Muscle layer of duodenum (tissue), 2 donors: Measurements from ENCODE around the gene KLHDC3.
"Not testable (repeated sequence)": the region's sequence is repeated elsewhere in the genome, so short reads cannot be mapped to it uniquely, and the experiment has no call there.

Experiments
- H3K27ac ChIP-seq: one replicate; pipeline ENCODE4 v1.7.0; 2013; ENCODE audit warnings: mild to moderate bottlenecking, low read length
- H3K27me3 ChIP-seq: one replicate; pipeline ENCODE4 v1.7.0; 2013; ENCODE audit warnings: low read depth, mild to moderate bottlenecking, control low read depth, low read length
- H3K36me3 ChIP-seq, 2 donors: one replicate each; pipeline ENCODE4 v1.7.0; 2013; ENCODE audit warnings: low read length in 2 of 2, control low read depth in 1 of 2, mild to moderate bottlenecking in 1 of 2; ENCODE audit not compliant: insufficient read depth in 2 of 2, control insufficient read depth in 1 of 2
- H3K4me1 ChIP-seq, 2 donors: one replicate each; pipeline ENCODE4 v1.7.0; 2013; ENCODE audit warnings: low read length in 2 of 2, mild to moderate bottlenecking in 2 of 2, control low read depth in 1 of 2, moderate library complexity in 1 of 2; ENCODE audit not compliant: insufficient read depth in 2 of 2, control insufficient read depth in 1 of 2
- H3K4me3 ChIP-seq, 2 donors: one replicate each; pipeline ENCODE4 v1.7.0; 2013; ENCODE audit warnings: low read length in 2 of 2, low read depth in 1 of 2, mild to moderate bottlenecking in 1 of 2
- H3K9me3 ChIP-seq, 2 donors: one replicate each; pipeline ENCODE4 v1.7.0; 2013; ENCODE audit warnings: low read length in 2 of 2, control low read depth in 1 of 2, mild to moderate bottlenecking in 1 of 2; ENCODE audit not compliant: control insufficient read depth in 1 of 2
- donor health status: healthy.

KLHDC3 gene

GRCh38 chr6:42989923-42990322 is 24.1 kb upstream of the KLHDC3 start:
- Histone ChIP-seq H3K27ac (no peak overlapping the region), H3K36me3 (peaks cover 17 to 19% of the 10 kb centered on the region in 2 donors), H3K9me3 (no peaks in the 10 kb centered on the region), H3K4me3 (no peak overlapping the region), H3K27me3 (no peaks in the 10 kb centered on the region), H3K4me1 (peaks cover 24 to 34% of the 10 kb centered on the region in 2 donors)

DNA sequence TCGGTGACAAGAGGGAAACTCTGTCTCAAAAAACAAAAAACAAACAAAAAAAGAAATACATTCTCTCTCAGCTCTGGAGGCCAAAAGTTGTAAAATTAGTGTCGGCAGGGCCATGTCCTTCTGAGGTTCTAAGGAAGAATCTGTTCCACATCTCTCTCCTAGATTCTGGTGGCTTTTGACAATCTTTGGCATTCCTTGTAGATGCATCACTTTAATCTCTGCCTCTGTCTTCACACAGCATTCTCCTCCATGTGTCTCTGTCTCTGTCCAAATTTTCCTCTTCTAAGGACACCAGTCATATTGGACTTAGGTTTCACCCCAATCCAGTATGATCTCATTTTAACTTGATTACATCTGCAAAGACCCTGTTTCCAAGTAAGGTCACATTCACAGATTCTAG is 20.6 kb upstream of the KLHDC3 start:
- H3K36me3 ChIP-seq, result peaks cover 16 to 19% of the 10 kb centered on the region in 2 donors
- no peak overlapping the region for H3K4me3 ChIP-seq
- peaks cover 2 to 6% of the 10 kb centered on the region in 2 donors for H3K4me1 ChIP-seq
- no peak overlapping the region for H3K27ac ChIP-seq
- H3K27me3 ChIP-seq, result no peaks in the 10 kb centered on the region
- no peaks in the 10 kb centered on the region for H3K9me3 ChIP-seq

DNA sequence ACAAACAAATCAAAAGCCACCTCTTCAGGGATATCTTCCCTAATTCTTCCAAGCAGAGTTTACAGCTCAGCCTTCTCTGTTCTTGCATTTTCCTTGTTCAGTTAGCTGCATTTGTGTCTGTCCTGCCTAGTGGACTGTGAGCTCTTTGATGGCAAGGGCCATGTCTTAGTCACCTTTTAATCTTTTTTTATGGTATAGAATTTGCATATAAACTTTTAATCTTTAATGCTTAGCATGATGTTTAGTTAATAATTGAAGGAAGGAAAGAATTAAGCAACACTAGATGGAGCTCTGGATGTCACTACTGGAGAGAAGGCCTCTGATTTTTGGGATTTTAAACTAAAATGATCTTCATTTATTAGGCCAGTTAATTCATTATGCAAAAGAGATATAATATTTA is 17.5 kb upstream of the KLHDC3 start:
- H3K27ac ChIP-seq, result no peak overlapping the region
- H3K36me3 ChIP-seq, result peaks cover 0 to 5% of the 10 kb centered on the region in 2 donors
- no peaks in the 10 kb centered on the region for H3K4me1 ChIP-seq
- no peak overlapping the region for H3K4me3 ChIP-seq
- H3K27me3 ChIP-seq, result no peaks in the 10 kb centered on the region
- no peaks in the 10 kb centered on the region for H3K9me3 ChIP-seq

- H3K27ac ChIP-seq, H3K27me3 ChIP-seq, H3K36me3 ChIP-seq, H3K4me1 ChIP-seq, H3K9me3 ChIP-seq, H3K4me3 ChIP-seq: not testable (repeated sequence)
Measured at GRCh38 chr6:42998205-42998604, 15.8 kb upstream of the KLHDC3 start.

DNA sequence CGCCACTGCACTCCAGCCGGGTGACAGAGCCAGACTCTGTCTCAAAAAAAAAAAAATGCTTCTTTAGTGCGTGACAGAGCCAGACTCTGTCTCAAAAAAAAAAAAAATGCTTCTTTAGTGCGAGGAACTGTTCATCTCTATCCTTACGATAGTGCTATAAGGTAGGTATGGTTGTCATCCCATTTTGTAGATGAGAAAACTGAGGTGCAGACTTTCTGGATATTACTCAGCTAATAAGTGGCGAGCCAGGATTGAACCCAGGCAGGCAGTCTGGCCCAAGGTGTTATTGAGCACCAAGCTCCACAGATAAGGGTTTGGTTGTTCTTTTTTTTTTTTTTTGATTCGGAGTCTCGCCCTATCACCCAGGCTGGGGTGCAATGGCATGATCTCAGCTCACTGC is 12.2 kb upstream of the KLHDC3 start:
- no peaks in the 10 kb centered on the region for H3K27me3 ChIP-seq

GRCh38 chr6:43005844-43006243 is 8.2 kb upstream of the KLHDC3 start:
- Histone ChIP-seq H3K36me3 (peaks cover 39 to 47% of the 10 kb centered on the region in 2 donors), H3K4me3 (no peak overlapping the region), H3K27me3 (no peaks in the 10 kb centered on the region), H3K4me1 (no peaks in the 10 kb centered on the region), H3K27ac (no peak overlapping the region), H3K9me3 (no peaks in the 10 kb centered on the region)

More for the DNA sequence above, 12.2 kb upstream of the KLHDC3 start:
- peaks cover 8% of the 10 kb centered on the region in 2 donors for H3K36me3 ChIP-seq
- H3K27ac ChIP-seq, result no peak overlapping the region
- H3K4me1 ChIP-seq, result no peaks in the 10 kb centered on the region
- no peaks in the 10 kb centered on the region for H3K9me3 ChIP-seq
- no peak overlapping the region for H3K4me3 ChIP-seq

DNA sequence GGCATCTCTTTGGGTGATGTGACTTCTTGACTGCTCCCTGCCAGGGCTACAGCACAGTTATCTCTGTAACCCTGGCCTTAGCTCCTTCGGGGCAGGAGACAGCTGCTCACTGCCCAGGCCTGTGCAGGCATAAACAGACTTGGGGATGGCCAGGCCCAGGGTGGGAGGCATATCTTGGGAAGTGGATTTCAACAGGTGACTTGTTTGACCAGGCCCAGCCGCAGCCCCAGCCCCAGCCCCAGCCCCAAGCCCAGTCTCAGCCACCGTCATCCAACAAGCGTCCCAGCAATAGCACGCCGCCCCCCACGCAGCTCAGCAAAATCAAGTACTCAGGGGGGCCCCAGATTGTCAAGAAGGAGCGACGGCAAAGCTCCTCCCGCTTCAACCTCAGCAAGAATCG is 7.8 kb upstream of the KLHDC3 start:
- H3K27me3 ChIP-seq, result no peaks in the 10 kb centered on the region
- H3K9me3 ChIP-seq, result no peaks in the 10 kb centered on the region
- peaks cover 43 to 51% of the 10 kb centered on the region in 2 donors for H3K36me3 ChIP-seq
- H3K4me1 ChIP-seq, result no peaks in the 10 kb centered on the region
- H3K4me3 ChIP-seq, result no peak overlapping the region
- H3K27ac ChIP-seq, result no peak overlapping the region

GRCh38 chr6:43007126-43007525 is 6.9 kb upstream of the KLHDC3 start:
- Histone ChIP-seq H3K27me3 (no peaks in the 10 kb centered on the region), H3K4me1 (no peaks in the 10 kb centered on the region), H3K27ac (no peak overlapping the region), H3K4me3 (no peak overlapping the region), H3K36me3 (peaks cover 51 to 60% of the 10 kb centered on the region in 2 donors), H3K9me3 (no peaks in the 10 kb centered on the region)

GRCh38 chr6:43009124-43009523 is 4.9 kb upstream of the KLHDC3 start:
- H3K27ac ChIP-seq, result no peak overlapping the region

DNA sequence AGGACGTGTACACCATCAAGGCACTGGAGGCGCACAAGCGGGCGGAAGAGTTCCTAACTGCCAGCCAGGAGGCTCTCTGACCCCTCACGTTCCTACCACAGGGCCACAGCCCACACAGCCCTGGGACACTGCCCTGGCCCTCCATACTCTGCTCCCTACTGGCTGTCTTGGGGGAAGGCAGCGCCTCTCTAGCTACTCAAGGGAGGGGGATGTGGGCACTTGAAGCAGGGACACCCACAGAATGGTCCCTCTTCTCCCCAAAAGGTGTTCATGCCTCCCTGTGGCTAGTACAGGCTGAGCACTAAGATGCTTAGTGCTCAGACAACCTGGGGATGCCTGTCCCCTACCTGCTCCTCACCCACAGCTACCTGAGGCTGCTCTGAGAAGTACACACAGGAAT is 2.8 kb upstream of the KLHDC3 start:
- no peak overlapping the region for H3K27ac ChIP-seq
- peaks cover 48 to 58% of the 10 kb centered on the region in 2 donors for H3K36me3 ChIP-seq
- H3K4me1 ChIP-seq, result peaks cover 13 to 29% of the 10 kb centered on the region in 2 donors
- no peaks in the 10 kb centered on the region for H3K27me3 ChIP-seq
- H3K9me3 ChIP-seq, result no peaks in the 10 kb centered on the region
- H3K4me3 ChIP-seq, result no peak overlapping the region

More at GRCh38 chr6:43009124-43009523, 4.9 kb upstream of the KLHDC3 start:
- H3K4me3 ChIP-seq, result no peak overlapping the region
- no peaks in the 10 kb centered on the region for H3K9me3 ChIP-seq
- peaks cover 51 to 63% of the 10 kb centered on the region in 2 donors for H3K36me3 ChIP-seq
- no peaks in the 10 kb centered on the region for H3K27me3 ChIP-seq
- peaks cover 7 to 11% of the 10 kb centered on the region in 2 donors for H3K4me1 ChIP-seq

DNA sequence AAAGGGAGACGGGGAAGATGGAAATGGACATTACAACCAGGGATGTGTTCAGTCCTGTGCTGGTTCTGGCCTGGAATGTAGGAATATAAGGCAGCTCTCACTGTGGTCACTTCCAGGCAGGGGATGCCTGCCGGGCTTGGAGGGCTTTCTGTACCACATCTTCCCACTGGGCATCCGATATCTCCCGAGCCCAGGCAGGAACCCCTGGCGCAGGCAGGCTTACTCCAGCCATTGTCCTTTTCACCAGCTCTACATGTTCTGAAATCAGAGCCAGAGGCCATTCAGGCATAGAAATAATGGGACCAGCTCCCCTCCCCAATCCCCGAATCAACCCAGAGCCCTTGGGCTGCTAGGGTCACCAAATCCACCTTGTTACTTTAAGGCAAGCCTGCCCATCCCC is 1.7 kb upstream of the KLHDC3 start:
- peak overlapping the region in 1 of 2 donors; percentile 74 for H3K4me3 ChIP-seq
- H3K9me3 ChIP-seq, result no peaks in the 10 kb centered on the region
- peaks cover 43 to 50% of the 10 kb centered on the region in 2 donors for H3K36me3 ChIP-seq
- no peaks in the 10 kb centered on the region for H3K27me3 ChIP-seq
- no peak overlapping the region for H3K27ac ChIP-seq
- H3K4me1 ChIP-seq, result peaks cover 18 to 41% of the 10 kb centered on the region in 2 donors

DNA sequence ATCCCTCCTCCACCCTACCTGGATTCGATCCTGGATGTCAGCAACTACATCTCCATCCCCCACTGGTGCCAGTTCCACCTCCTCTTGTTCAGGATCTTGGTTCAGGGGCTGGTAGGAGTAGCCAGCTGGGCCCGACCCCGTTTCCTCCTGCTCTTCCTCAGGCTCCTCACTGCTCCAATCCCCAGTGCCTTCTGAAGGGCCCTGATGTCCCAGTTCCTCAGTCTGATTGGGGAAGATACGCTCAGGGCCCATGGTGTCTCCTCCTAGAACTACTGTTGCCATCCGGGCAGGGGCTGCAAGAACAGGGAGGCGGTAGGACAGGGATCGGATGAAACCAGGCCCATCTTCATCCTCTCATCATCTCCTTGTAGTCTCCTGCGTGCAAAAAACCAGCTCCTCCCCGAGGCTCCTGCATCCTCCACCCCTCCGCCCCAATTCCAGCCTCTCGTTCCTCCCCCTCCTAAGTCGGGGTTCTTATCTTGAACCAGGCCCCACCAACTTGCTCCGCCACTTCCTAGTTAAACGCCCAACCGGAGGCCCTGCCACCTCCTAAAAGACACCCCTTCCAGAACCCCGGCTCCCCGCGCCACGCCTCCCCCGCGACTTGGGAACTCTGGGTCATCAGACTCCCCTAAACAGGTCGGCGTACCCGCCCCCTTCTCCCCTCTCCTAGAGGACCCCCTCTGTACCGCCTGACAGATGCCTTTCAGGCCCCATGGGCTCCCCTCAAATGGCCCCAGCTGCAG is 779 bp upstream of the KLHDC3 start:
- Histone ChIP-seq H3K4me1 (peaks cover 18 to 44% of the 10 kb centered on the region in 2 donors), H3K9me3 (no peaks in the 10 kb centered on the region), H3K27ac (peak overlapping the region; percentile 72), H3K4me3 (peak overlapping the region; percentile 74 to 91), H3K27me3 (no peaks in the 10 kb centered on the region), H3K36me3 (peaks cover 46 to 50% of the 10 kb centered on the region in 2 donors)
